ENCODE results near the gene ARHGAP10. TPM values are rescaled to one million over a fixed set of nuclear protein-coding genes. Genes with fewer than 3 reads are reported as not detected.

The ARHGAP10 gene
- total and polyA plus RNA-seq, 3 donors from 2014 or later, result 17.4 to 108 (median 83.5) TPM

DNA sequence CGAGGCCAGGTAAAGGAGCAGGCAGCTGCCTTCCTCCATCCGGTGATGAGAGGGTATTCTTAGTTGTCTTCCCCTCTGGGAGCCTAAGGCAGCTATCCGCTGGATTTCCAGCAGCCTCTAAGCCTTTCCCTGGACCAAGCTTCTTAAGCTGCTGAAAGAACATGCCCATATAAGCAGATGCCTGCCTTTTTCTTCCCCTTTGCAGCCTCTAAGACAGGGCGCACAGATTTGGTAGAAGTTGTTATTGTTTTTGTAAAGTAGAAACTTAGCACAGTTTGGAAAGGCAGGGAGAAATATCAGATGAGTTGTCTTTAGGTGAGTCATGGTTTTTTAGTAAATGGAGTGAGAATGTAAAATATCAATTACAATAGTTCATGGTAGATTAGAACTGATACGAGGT is 210.8 kb downstream of the ARHGAP10 start:
- H3K27ac ChIP-seq, result no peak overlapping the region
- no peaks in the 10 kb centered on the region for H3K27me3 ChIP-seq
- no peaks in the 10 kb centered on the region for H3K36me3 ChIP-seq (ENCODE audit: low read depth, missing control alignments)
- no peaks in the 10 kb centered on the region for H3K4me1 ChIP-seq
- intact Hi-C loops (cut with DNase I; ENCODE audit: low total_unique reads), result no loop called here
- DNase-seq, result no peak
- WGBS, 2 donors, result 83 to 90% methylated on average over 5 of the region's 5 CpGs
- no peak overlapping the region for H3K4me3 ChIP-seq
- TF ChIP-seq, protein P1, sequence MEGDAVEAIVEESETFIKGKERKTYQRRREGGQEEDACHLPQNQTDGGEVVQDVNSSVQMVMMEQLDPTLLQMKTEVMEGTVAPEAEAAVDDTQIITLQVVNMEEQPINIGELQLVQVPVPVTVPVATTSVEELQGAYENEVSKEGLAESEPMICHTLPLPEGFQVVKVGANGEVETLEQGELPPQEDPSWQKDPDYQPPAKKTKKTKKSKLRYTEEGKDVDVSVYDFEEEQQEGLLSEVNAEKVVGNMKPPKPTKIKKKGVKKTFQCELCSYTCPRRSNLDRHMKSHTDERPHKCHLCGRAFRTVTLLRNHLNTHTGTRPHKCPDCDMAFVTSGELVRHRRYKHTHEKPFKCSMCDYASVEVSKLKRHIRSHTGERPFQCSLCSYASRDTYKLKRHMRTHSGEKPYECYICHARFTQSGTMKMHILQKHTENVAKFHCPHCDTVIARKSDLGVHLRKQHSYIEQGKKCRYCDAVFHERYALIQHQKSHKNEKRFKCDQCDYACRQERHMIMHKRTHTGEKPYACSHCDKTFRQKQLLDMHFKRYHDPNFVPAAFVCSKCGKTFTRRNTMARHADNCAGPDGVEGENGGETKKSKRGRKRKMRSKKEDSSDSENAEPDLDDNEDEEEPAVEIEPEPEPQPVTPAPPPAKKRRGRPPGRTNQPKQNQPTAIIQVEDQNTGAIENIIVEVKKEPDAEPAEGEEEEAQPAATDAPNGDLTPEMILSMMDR (IDR thresholded peaks at IDR 0.05), result no peak
- no peak for TF ChIP-seq POLR2A (IDR thresholded peaks at IDR 0.05)
- H3K9me3 ChIP-seq, result no peaks in the 10 kb centered on the region

DNA sequence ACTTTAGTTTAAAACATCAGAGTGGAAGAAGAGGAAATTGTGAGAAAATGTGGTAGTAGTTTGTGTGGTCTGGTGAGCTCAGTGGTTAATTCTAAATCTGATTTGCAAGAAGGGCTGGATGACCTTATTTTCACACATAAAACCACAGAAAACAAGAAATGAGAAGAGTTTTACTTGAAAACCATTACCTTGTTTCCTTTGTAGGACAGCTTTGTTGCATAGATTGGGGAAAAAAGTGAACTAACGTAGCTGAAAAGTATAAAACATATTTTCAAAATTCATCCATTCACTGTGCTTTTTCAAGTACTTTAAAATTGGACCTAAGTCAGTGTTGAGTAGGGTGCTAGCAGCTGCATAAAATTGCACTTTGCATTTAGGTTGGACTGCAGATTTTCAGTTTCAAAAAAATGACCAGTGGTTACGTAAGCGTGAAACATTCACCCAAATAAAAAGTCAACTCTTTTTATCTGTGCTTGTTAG is 211.3 kb downstream of the ARHGAP10 start:
- no peak for DNase-seq
- no peaks in the 10 kb centered on the region for H3K27me3 ChIP-seq
- no peaks in the 10 kb centered on the region for H3K4me1 ChIP-seq
- intact Hi-C loops (cut with DNase I; ENCODE audit: low total_unique reads), result no loop called here
- no peak overlapping the region for H3K4me3 ChIP-seq
- TF ChIP-seq, protein P1 (IDR thresholded peaks at IDR 0.05), result no peak
- TF ChIP-seq POLR2A (IDR thresholded peaks at IDR 0.05), result no peak
- H3K9me3 ChIP-seq, result no peaks in the 10 kb centered on the region
- H3K27ac ChIP-seq, result no peak overlapping the region
- H3K36me3 ChIP-seq (ENCODE audit: low read depth, missing control alignments), result no peaks in the 10 kb centered on the region
- 81 to 84% methylated on average over 3 of the region's 3 CpGs for WGBS, 2 donors

DNA sequence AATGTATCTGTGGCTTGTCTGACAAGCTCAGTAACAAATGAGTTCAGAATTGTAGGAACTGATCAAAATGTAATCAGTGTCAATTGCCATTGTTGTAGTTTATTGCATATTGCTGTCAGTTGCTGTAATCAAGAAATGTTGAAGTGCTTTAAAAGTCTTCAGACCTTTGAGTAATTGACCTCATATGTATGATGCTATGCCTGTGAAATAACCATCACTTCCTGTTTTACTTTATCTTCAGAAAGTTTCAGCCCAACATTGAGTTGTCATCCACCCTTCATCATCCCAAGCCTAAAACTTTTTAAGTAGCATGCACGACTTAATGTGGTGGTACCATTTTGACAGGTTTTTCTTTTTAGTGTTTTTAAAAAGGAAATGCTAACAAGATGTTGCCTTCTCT is 212.4 kb downstream of the ARHGAP10 start:
- no peak for TF ChIP-seq POLR2A (IDR thresholded peaks at IDR 0.05)
- TF ChIP-seq, protein P1 (IDR thresholded peaks at IDR 0.05), result no peak
- Histone ChIP-seq H3K36me3 (ENCODE audit: low read depth, missing control alignments) (no peaks in the 10 kb centered on the region), H3K4me3 (no peak overlapping the region), H3K9me3 (no peaks in the 10 kb centered on the region), H3K27me3 (no peaks in the 10 kb centered on the region), H3K27ac (no peak overlapping the region), H3K4me1 (no peaks in the 10 kb centered on the region)
- intact Hi-C loops (cut with DNase I; ENCODE audit: low total_unique reads), result no loop called here
- 80 to 92% methylated on average over 1 of the region's 1 CpG for WGBS, 2 donors
- DNase-seq, result no peak

DNA sequence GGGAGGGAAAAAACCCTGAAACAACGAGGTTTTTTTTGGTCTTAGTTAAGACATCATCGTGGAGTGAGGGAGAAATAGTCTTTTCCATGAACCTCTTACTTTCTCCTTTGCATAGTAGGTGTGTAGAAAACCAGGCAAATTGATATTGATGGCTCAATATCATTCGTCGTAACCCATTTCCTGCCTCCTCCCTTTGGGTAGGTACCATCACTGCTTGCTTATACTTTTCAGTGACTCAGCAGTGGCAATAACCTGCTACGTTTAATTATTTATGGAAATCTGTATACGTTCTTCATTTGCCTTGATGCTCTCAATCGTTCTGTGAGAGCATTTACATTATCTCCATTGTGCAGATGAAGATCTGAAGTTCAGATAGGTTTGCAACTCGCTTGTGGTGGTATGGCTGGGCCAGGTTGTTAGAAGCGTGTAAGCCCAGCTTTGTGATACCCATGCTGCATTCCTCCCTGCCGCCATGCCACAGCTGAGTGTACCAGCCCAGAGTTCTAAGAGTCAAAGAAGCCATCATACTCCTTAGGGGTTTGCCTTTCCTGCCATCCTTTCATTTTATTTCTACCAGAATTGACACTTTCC is 212.9 kb downstream of the ARHGAP10 start:
- DNase-seq, result no peak
- WGBS, 2 donors, result 87 to 96% methylated on average over 10 of the region's 10 CpGs
- no peaks in the 10 kb centered on the region for H3K36me3 ChIP-seq (ENCODE audit: low read depth, missing control alignments)
- no peaks in the 10 kb centered on the region for H3K4me1 ChIP-seq
- TF ChIP-seq, protein P1 (IDR thresholded peaks at IDR 0.05), result no peak
- TF ChIP-seq POLR2A (IDR thresholded peaks at IDR 0.05), result no peak
- no peak overlapping the region for H3K4me3 ChIP-seq
- H3K27me3 ChIP-seq, result no peaks in the 10 kb centered on the region
- H3K27ac ChIP-seq, result no peak overlapping the region
- intact Hi-C loops (cut with DNase I; ENCODE audit: low total_unique reads), result no loop called here
- no peaks in the 10 kb centered on the region for H3K9me3 ChIP-seq

DNA sequence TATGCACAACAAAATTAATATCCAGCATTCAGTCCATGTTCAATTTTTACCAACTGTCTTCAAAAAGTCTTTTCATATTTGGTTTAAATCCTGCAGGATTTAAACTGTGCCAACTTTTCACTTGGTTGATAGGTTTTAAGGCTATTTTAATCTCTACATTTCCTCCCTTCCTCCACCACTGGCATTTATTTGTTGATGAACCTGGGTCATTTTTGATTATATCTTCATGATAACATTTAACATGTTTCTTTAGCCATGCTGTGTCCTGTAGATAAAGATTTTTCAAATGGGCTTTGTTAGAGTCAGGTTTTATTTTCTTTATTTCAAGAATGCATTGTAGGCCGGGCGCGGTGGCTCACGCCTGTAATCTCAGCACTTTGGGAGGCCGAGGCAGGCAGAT is 216.4 kb downstream of the ARHGAP10 start:
- Histone ChIP-seq H3K4me3 (no peak overlapping the region), H3K27ac (no peak overlapping the region), H3K4me1 (no peaks in the 10 kb centered on the region), H3K9me3 (no peaks in the 10 kb centered on the region), H3K27me3 (no peaks in the 10 kb centered on the region), H3K36me3 (ENCODE audit: low read depth, missing control alignments) (no peaks in the 10 kb centered on the region)
- intact Hi-C loops (cut with DNase I; ENCODE audit: low total_unique reads), result no loop called here
- no peak for DNase-seq
- WGBS, 2 donors, result 97% methylated on average over 5 of the region's 5 CpGs
- TF ChIP-seq, protein P1 (IDR thresholded peaks at IDR 0.05), result no peak
- TF ChIP-seq POLR2A (IDR thresholded peaks at IDR 0.05), result no peak

All from testis (tissue), 3 donors.